Right lobe of liver (tissue), 6 donors: Measurements from ENCODE around the gene MFSD11. TPM values are rescaled to one million over a fixed set of nuclear protein-coding genes. Genes with fewer than 3 reads are reported as not detected.
"Not testable (repeated sequence)": the region's sequence is repeated elsewhere in the genome, so short reads cannot be mapped to it uniquely, and the experiment has no call there.

Experiments
- ATAC-seq, 4 donors: fragments of 200-7000 bp; cut with Tn5 transposase; one replicate each; pipeline ENCODE4 v1.9.1; 2020; ENCODE audit warnings: mild to moderate bottlenecking in 4 of 4, moderate library complexity in 4 of 4
- DNase-seq, 3 donors: peaks; one replicate each; pipeline ENCODE4 v3.0.0-alpha.2; 2020
- H3K27ac ChIP-seq, 3 donors: fragments of 200-600 bp; one replicate each; pipeline ENCODE4 v1.8.0; 2022
- H3K27me3 ChIP-seq, 2 donors: fragments of 200-600 bp; one replicate each; pipeline ENCODE4 v1.8.0; 2022
- H3K36me3 ChIP-seq, 4 donors: fragments of 200-600 bp; sonication (generic) in 1 of 4; one replicate each; pipeline versions ENCODE4 v1.5.1 to v1.8.0; 2017 to 2022; ENCODE audit warnings: control low read depth in 1 of 4
- H3K4me1 ChIP-seq, 4 donors: fragments of 200-600 bp; sonication (generic) in 1 of 4; one replicate each; pipeline versions ENCODE4 v1.5.1 to v1.8.0; 2017 to 2022; ENCODE audit warnings: control low read depth in 1 of 4
- H3K4me3 ChIP-seq, 3 donors: fragments of 200-600 bp; one replicate each; pipeline ENCODE4 v1.8.0; 2022
- H3K9me3 ChIP-seq, 4 donors: fragments of 200-600 bp; sonication (generic) in 1 of 4; one replicate each; pipeline versions ENCODE4 v1.5.1 to v1.8.0; 2017 to 2022; ENCODE audit warnings: control low read depth in 1 of 4
- CTCF ChIP-seq, 4 donors: fragments of 200-600 bp in 3 of 4; fragments of 450-650 bp in 1 of 4; IDR thresholded peaks; one replicate each; pipeline versions ENCODE4 v1.5.1 to v1.8.0; 2016 to 2022; ENCODE audit warnings: antibody characterized with exemption in 4 of 4, mild to moderate bottlenecking in 2 of 4
- POLR2A ChIP-seq: fragments of 450-650 bp; IDR thresholded peaks from one replicate; pipeline ENCODE4 v1.6.1; 2017; ENCODE audit warnings: antibody characterized with exemption, mild to moderate bottlenecking
- WGBS: methylation state at CpG from one replicate; pipeline ENCODE4 v1.1.6; 2018; ENCODE audit warnings: low coverage, low lambda C conversion rate; ENCODE audit not compliant: insufficient coverage; ENCODE audit errors: missing lambda C conversion rate; 5-methylcytosine and 5-hydroxymethylcytosine counted together
- intact Hi-C, 2 donors: fragments of 100-400 bp; cut with DNase I; formaldehyde crosslinking; loops; one replicate each; pipeline versions ENCODE4 v1.11.2 to v1.14.1; 2022
- total RNA-seq, 6 experiments: library from RNA; depleted of rRNA in 2 of 6; stranded (reverse); fragments of >200 nt in 2 of 6; fragmentation: NEBNext Ultra II Directional in 3 of 6; extraction: Animal tissue kit (Norgen Biotek cat#: 25700) in 3 of 6; gene quantifications; one replicate each; pipeline versions ENCODE4 v1.1.0 to v1.2.4, GENCODE V29; 2016 to 2023
- donor health status: DM: no; HTN: yes; CAD: no.
- donor health status: DM: no; HTN: no; CAD: no.
- donor health status: DM: no; HTN: no; CAD: no.
- donor health status: DM: no; HTN: yes; CAD: no.
- donor health status: DM: no; HTN: yes; CAD: no.

The MFSD11 gene
- total RNA-seq, 6 experiments from 2014 or later, result 8.5 to 16.3 (median 15.3) TPM

GRCh38 chr17:76796081-76796480 lies 58.2 kb downstream of the MFSD11 start:
- TF ChIP-seq POLR2A (no peak), CTCF (IDR thresholded peaks at IDR 0.05) (no peak)
- no peaks in the 10 kb centered on the region for H3K4me1 ChIP-seq
- no peak overlapping the region for H3K27ac ChIP-seq
- no peaks in the 10 kb centered on the region for H3K36me3 ChIP-seq
- 90% methylated on average over 3 of the region's 3 CpGs for WGBS
- DNase-seq, result no peak
- intact Hi-C loops, result no loop called here
- H3K9me3 ChIP-seq, result no peaks in the 10 kb centered on the region
- no peak for ATAC-seq
- H3K4me3 ChIP-seq, result no peak overlapping the region
- no peaks in the 10 kb centered on the region for H3K27me3 ChIP-seq

GRCh38 chr17:76797241-76797840 lies 59.4 kb downstream of the MFSD11 start:
- TF ChIP-seq POLR2A (no peak), CTCF (IDR thresholded peaks at IDR 0.05) (no peak)
- H3K4me1 ChIP-seq, result no peaks in the 10 kb centered on the region
- H3K36me3 ChIP-seq, result no peaks in the 10 kb centered on the region
- no peak for DNase-seq
- no peaks in the 10 kb centered on the region for H3K27me3 ChIP-seq
- no peaks in the 10 kb centered on the region for H3K9me3 ChIP-seq
- no peak overlapping the region for H3K4me3 ChIP-seq
- WGBS, result 64% methylated on average over 6 of the region's 6 CpGs
- no peak for ATAC-seq
- H3K27ac ChIP-seq, result no peak overlapping the region
- intact Hi-C loops, result no loop called here

GRCh38 chr17:76801706-76802105 lies 63.8 kb downstream of the MFSD11 start:
- ATAC-seq, result no peak
- intact Hi-C loops, result no loop called here
- no peaks in the 10 kb centered on the region for H3K9me3 ChIP-seq
- H3K27me3 ChIP-seq, result no peaks in the 10 kb centered on the region
- 75% methylated on average over 1 of the region's 5 CpGs for WGBS
- H3K4me1 ChIP-seq, result no peaks in the 10 kb centered on the region
- no peak for TF ChIP-seq POLR2A
- no peak for TF ChIP-seq CTCF (IDR thresholded peaks at IDR 0.05)
- no peak for DNase-seq
- no peak overlapping the region for H3K4me3 ChIP-seq
- H3K36me3 ChIP-seq, result no peaks in the 10 kb centered on the region
- no peak overlapping the region for H3K27ac ChIP-seq

DNA sequence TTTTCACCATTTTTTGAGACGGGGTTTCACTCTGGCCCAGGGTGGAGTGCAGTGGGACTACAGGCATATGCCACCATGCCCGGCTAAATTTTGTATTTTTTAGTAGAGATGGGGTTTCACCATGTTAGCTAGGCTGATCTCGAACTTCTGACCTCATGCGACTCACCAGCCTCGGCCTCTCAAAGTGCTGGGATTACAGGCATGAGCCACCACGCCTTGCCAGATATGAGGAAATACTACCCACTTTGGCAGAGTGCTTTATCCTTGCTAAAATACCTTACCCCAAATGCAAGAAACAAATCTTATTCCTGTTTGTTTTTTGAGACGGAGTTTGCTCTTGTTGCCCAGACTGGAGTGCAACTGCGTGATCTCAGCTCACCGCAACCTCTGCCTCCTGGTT lies 67.4 kb downstream of the MFSD11 start:
- no peaks in the 10 kb centered on the region for H3K36me3 ChIP-seq
- intact Hi-C loops, result no loop called here
- H3K4me3 ChIP-seq, result no peak overlapping the region
- H3K27me3 ChIP-seq, result no peaks in the 10 kb centered on the region
- H3K4me1 ChIP-seq, result no peaks in the 10 kb centered on the region
- H3K27ac ChIP-seq, result no peak overlapping the region
- ATAC-seq (no peak), DNase-seq (no peak)
- 71% methylated on average over 7 of the region's 9 CpGs for WGBS
- no peaks in the 10 kb centered on the region for H3K9me3 ChIP-seq
- no peak for TF ChIP-seq POLR2A
- no peak for TF ChIP-seq CTCF (IDR thresholded peaks at IDR 0.05)

DNA sequence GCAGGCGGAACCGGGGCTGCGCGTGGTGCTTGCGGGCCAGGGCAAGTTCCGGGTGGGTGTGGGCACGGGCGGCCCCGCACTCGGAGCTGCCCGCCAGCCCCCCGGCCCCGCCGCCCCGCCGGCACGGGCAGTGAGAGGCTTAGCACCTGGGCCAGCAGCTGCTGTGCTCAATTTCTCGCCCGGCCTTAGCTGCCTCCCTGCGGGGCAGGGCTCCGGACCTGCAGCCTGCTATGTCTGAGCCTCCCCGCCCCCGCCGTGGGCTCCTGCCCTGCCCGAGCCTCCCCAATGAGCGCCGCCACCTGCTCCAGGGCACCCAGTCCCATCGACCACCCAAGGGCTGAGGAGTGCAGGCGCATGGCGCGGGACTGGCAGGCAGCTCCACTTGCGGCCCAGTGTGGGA lies 68.2 kb downstream of the MFSD11 start:
- DNase-seq, H3K4me1 ChIP-seq, H3K4me3 ChIP-seq, H3K36me3 ChIP-seq, H3K27me3 ChIP-seq, ATAC-seq, intact Hi-C loops, H3K9me3 ChIP-seq, H3K27ac ChIP-seq: not testable (repeated sequence)
- 82% methylated on average over 5 of the region's 32 CpGs for whole genome bisulfite sequencing

GRCh38 chr17:76806767-76807166 lies 68.8 kb downstream of the MFSD11 start:
- DNase-seq, intact Hi-C loops: not testable (repeated sequence)
- 78% methylated on average over 4 of the region's 4 CpGs for WGBS

More at GRCh38 chr17:76806767-76807166, 68.8 kb downstream of the MFSD11 start:
- ATAC-seq, H3K36me3 ChIP-seq, H3K9me3 ChIP-seq, H3K27me3 ChIP-seq, H3K27ac ChIP-seq, H3K4me3 ChIP-seq, H3K4me1 ChIP-seq: not testable (repeated sequence)
